Effector CD8-positive, alpha-beta T cell (primary cell): ENCODE data around the gene RBCK1.
"Not testable (repeated sequence)": the region's sequence is repeated elsewhere in the genome, so short reads cannot be mapped to it uniquely, and the experiment has no call there.

Experiments used
- DNase-seq: peaks from one replicate; lab custom pipeline; 2025; lab: John Stamatoyannopoulos, UW

RBCK1 gene

DNA sequence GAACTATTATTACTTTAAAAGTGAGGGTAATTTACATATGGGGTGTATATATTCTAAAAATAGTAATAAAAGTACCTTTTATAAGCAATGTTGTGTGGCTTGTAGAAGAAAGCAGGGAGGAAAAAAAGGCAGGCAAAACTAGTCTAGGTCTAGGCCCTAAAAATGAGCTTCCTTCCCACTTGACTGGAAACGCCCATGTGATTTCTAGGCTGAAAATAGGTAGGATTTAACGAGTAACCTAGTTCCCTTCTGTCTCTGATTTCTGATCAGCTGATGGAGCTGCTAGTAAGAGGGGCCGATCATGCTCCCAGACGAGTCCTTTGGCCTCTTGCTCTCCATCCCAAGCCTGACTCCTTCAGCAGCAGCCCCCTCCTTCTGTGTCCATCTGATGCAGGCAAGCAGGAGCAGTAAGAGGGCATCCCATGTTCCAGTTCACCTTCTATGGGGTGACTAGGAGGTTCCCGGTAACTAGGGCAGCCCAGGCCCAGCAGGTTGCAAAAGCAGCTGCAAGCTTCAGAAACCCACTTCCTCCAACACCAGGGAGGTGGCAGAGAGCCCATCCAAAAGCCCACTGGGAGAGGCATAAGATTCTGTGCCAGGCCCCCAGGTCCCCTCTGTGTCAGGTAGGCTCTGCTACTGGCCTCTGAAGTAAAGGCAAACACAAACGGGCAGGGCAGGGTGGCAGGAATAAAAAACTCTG lies 29.8 kb downstream of the RBCK1 start:
- DNase-seq, result no peak

DNA sequence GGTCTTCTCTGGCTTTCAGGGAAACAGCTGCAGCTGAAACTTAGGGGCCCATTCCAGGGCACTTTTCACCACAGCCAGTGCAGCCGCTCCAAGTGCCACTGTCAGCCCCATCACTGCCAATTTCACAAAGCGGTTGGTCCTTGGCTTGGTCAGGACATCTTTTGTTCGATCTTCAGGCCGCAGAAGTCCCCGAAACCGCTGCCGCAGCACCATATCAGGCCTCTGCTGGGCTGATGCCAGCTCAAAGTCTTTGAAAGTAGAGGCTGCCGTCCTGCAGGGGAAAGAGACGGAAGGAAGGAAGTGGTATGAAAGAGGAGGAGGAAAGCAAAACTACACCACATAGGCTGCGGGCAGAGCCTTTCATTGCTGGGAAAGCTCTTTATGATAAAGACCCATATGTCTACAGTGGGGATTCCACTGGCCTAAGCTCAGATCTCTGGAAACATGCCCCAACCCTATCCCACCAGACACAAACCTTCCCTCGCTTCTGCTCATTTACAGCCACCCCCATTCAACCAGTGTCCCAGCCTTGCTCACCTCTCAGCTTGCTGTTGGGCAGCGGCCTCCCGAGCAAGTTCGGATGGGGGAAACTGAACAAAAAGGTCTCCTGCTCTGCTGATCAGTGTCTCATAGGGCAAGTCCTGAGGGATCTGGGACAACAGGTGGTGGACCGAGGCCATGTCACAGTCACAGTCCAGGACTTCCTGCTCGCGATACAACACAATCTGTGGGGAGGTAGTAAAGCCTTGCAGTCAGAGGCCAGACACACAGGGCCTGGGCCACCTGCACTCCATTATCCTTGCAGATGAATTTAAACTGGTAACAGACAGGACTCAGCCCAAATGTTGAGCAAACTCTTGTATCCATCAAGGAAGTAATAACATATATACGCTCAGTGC lies 30.7 kb downstream of the RBCK1 start:
- DNase-seq, result peak; percentile 11

DNA sequence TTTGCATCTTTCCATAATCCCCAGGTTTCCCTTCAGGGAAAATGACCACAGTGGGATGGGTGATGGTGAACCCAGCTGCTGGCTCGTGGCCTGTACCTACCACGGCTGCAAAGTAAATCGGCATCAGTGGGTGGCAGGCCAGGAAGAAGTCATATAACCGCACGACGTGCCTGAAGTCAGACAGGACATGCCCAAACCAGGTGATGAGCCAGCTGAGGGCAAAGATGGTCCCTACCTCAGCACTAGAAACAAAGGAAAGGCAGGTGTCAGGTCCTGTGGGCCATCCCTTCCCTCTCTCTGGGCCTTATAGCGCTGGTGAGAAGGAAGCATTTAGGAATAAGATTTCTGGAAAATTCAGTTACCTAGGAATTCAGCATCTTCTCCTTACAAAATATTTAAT lies 32.0 kb downstream of the RBCK1 start:
- DNase-seq, result no peak

GRCh38 chr20:440636-441035 lies 32.5 kb downstream of the RBCK1 start:
- no peak for DNase-seq

DNA sequence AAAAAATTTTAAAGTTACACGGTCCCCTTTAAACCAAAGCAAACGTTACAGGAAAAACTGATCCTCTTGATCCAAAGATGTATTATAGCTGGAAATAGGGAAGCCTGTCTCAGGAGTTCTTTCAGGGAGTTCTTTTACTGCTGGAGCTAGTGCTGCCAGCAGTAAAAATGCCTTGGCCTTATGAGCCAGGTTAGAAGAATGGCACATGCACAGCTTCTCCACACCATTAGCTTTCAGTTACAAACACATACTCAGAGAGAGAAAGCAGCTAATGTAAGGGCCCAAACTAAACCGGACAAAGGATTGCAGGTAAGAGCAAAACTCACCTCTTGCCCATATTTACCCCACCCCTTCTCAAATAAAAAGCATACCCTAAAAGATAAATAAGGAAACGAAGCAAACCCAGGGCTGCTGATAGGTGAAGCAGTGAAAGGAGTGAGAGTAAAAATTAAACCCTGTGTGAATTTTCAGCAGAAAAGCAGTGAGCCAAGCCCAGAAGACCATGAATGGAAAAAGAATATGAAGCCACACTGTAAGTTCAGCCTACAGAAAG lies 35.2 kb downstream of the RBCK1 start:
- DNase-seq, result no peak

- DNase-seq, result no peak
Measured at GRCh38 chr20:444117-444516, 36.0 kb downstream of the RBCK1 start.

- no peak for DNase-seq
Measured at GRCh38 chr20:444862-445426, 36.8 kb downstream of the RBCK1 start.

GRCh38 chr20:445514-446336 lies 37.6 kb downstream of the RBCK1 start:
- DNase-seq, result no peak

DNA sequence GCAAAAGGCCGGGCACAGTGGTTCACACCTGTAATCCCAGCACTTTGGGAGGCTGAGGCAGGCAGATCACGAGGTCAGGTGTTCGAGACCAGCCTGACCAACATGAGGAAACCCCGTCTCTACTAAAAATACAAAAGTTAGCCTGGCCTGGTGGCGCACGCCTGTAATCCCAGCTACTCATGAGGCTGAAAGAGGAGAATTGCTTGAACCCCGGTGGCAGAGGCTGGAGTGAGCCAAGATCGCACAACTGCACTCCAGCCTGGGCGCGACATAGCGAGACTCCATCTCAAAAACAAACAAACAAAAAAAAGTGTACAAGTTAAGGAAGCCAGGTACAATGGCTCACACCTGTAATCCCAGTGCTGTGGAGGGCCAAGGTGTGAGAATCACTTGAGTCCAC lies 43.9 kb downstream of the RBCK1 start:
- DNase-seq, result not testable (repeated sequence)

GRCh38 chr20:454951-455350 lies 46.9 kb downstream of the RBCK1 start:
- DNase-seq, result no peak

DNA sequence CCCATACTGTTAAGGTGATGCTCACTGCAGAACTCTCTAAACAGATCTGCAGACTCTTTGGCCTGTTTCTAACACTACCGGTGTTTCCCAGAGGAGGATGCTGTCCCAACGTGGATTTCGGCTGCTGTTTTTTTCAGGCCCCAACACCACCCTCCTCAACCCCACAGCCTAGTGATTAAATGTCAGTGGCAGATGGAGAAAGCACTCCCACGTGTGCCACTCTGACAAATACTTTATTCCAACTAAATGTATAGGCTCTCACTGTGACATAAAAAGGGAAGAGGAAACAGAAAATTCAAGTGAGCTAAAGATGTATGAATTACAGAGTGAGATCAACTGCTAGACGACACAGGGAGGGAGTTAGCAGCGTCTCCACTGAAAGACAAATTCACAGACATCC lies 50.7 kb downstream of the RBCK1 start:
- no peak for DNase-seq

GRCh38 chr20:460180-460579 lies 52.1 kb downstream of the RBCK1 start:
- no peak for DNase-seq

GRCh38 chr20:460707-461106 lies 52.6 kb downstream of the RBCK1 start:
- no peak for DNase-seq

- peak; percentile 37 for DNase-seq
Measured at GRCh38 chr20:461254-462198, 53.4 kb downstream of the RBCK1 start.

DNA sequence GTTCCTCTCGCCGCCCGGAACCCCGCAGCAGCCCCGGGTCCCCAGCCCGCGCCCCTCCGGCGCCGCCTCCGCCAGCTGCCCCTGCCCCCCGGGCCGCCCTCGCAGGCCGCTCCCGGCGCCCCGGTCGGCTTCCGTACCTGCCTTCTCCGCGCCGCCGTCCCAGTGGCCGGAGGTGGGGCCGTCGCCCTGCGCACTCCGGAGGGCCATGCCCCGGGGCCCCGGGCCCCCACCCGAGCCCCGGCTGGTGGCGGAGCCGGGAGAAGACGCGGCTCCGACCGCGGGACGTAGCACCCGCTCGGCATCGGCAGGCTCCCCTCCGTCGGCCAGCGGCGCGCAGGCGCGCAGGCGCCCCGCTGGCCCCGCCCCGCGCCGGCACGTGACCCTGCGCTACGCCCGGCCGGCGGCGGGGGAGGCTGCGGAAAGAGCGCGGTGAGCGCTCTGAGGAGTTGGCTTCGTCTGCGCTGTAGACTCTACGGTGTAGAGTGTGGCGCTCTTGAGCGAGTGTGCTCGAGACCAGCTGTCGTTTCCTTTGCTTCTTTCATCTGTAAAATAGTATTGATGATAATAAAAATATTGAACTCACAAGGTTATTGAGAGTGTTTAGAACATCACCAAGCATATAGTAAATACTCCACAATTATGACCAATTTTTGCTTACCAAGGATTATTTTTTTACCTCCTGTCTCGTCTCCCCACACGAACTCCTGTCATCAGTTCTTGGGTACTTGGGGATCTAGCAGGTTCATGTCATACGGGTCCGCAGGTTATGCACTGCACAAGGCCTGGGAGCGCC lies 54.3 kb downstream of the RBCK1 start, which contains the start of gene TBC1D20:
Gene TBC1D20, minus strand, starts transcription at position 335 of the 793 bp plus-strand sequence. Its CDS starts 128 bp downstream, at position 207.
- peak; percentile 77 for DNase-seq

DNA sequence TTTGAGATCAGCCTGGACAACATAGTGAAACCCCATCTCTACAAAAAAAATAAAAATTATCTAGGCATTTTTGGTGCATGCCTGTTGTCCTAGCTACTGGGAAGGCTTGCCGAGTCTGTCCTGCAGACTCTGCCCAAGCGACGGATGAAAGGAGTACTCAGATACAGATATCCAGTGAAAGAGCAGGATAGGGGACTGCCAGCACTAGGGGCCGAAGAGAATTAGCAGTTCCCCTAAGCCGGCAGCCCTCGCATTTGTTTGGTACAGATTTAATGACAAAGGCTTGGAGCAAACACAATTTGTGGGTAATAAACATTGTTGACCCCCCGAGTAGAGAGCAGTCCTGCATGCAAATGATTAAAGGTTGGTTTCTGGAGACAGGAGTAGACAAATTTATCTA lies 59.7 kb downstream of the RBCK1 start:
- no peak for DNase-seq

DNA sequence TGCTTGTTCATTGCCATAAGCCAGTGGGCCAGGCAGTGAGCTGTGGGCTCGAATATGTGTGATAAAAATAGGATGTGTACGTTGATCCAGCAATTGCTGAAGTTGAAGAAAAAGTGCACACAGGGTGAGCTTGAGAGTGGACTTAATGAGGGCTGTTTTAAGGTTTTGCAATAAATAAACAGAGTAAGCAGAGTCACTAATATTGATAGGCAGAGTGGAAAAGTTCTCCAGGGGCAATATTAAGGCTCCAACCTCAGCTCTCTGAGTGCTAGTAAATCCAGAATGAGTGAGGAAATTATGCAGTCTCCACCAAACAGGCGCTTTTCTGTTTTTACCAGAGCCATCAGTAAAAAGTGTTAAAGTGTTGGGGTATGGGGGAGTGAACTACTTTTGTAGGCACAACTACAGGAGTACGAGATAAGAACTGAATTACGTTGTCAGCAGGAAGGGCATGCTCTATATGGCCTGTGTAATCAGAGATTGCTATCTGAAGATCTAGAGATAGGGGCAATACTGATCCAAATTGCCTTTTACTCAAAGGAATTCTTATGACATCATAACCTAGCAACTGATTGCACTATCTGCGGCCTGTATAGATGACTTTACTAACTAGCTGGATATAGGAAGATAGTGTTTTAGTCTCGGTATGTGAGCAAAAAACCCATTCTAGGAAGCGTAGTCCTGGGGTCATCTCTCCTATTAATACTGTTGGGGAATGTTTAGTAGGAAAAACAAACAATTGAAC lies 61.8 kb downstream of the RBCK1 start:
- DNase-seq, result no peak

- no peak for DNase-seq
Measured at GRCh38 chr20:472137-472846, 64.2 kb downstream of the RBCK1 start.
